ENCODE results near the gene DNAH17. TPM values are rescaled to one million over a fixed set of nuclear protein-coding genes. Genes with fewer than 3 reads are reported as not detected.

Gene DNAH17
- total and polyA plus RNA-seq, 2 of the 8 experiments (the other 6 are each of a cell fraction or from before 2014, with no cell fraction given), result 0.14 to 0.67 TPM

GRCh38 chr17:78387977-78388941 lies 188.9 kb downstream of the DNAH17 start:
- Histone ChIP-seq H3K4ac (replicated peaks; ENCODE audit: insufficient read length, low read depth, low read length) (no peak overlapping the region), H3K14ac (ENCODE audit: insufficient read length) (no peak overlapping the region), H3K36me3 (ENCODE audit: control insufficient read depth in 2 of 4, insufficient read depth in 4 of 4, low read length in 3 of 4) (peaks cover 0 to 2% (median under 1%) of the 10 kb centered on the region in 4 experiments; a peak in 2 of 8 replicates), H3K9me3 (ENCODE audit: insufficient read depth in 2 of 2, low read depth in 1 of 2, low read length in 1 of 2) (no peaks in the 10 kb centered on the region), H3K4me3 (ENCODE audit: extremely low read depth in 1 of 4, insufficient read depth in 2 of 4, low read depth in 3 of 4, low read length in 4 of 4) (no peak overlapping the region), H2BK5ac (ENCODE audit: low read depth, low read length) (0 out of 2 replicates have a peak overlapping the region, but pooled peaks have one; percentile 16), H4K91ac (replicated peaks; ENCODE audit: insufficient read length, low read length) (no peak overlapping the region), H3K4me1 (replicated peaks in 1 of 4; ENCODE audit: control insufficient read depth in 3 of 4, insufficient read depth in 4 of 4, low read length in 3 of 4) (peaks cover 6 to 19% (median 11%) of the 10 kb centered on the region in 4 experiments), H3K27me3 (replicated peaks in 1 of 4; ENCODE audit: control insufficient read depth in 3 of 4, extremely low read depth in 1 of 4, insufficient read depth in 3 of 4, low read length in 3 of 4) (no peaks in the 10 kb centered on the region), H3K79me2 (ENCODE audit: control insufficient read depth in 1 of 2, insufficient read depth in 2 of 2, low read length in 2 of 2) (peaks cover 60 to 97% of the 10 kb centered on the region in 2 experiments), H3K18ac (ENCODE audit: extremely low read depth, low read length) (no peak overlapping the region), H4K5ac (ENCODE audit: insufficient read length, low read depth, low read length) (no peak overlapping the region), H3K4me2 (ENCODE audit: insufficient read depth in 1 of 2, low read depth in 2 of 2, low read length in 2 of 2) (no peak overlapping the region), H2BK15ac (ENCODE audit: low read length) (no peak overlapping the region), H4K20me1 (replicated peaks in 1 of 2; ENCODE audit: control insufficient read depth in 1 of 2, insufficient read depth in 2 of 2, low read length in 2 of 2) (peaks cover 8 to 41% of the 10 kb centered on the region in 2 experiments), H4K8ac (ENCODE audit: extremely low read depth, insufficient read depth, low read length) (no peak overlapping the region), H2BK20ac (ENCODE audit: low read length) (no peak overlapping the region), H3K27ac (ENCODE audit: low read depth, low read length) (no peak overlapping the region), H3K23ac (ENCODE audit: insufficient read length) (no peak overlapping the region), H3K56ac (replicated peaks; ENCODE audit: insufficient read length, low read depth, low read length) (no peak overlapping the region), H2AFZ (ENCODE audit: low read length) (no peak overlapping the region), H3K23me2 (ENCODE audit: low read depth, low read length) (no peaks in the 10 kb centered on the region; the same call in 1 of the 2 replicates), H2BK120ac (replicated peaks; ENCODE audit: low read depth, low read length) (no peak overlapping the region), H3K79me1 (ENCODE audit: low read depth, low read length) (peaks cover 23% of the 10 kb centered on the region), H2AK5ac (ENCODE audit: low read depth, low read length) (0 out of 2 replicates have a peak overlapping the region, but pooled peaks have one; percentile 24), H2BK12ac (ENCODE audit: low read depth, low read length) (peak overlapping the region; percentile 27; the same call in 1 of the 2 replicates), H3K9ac (replicated peaks in 1 of 4; ENCODE audit: extremely low read depth in 1 of 4, low read depth in 3 of 4, low read length in 3 of 4) (no peak overlapping the region)
- 96% methylated on average over 10 of the region's 10 CpGs; no CpG with 5 or more reads in 1 of the 2 experiments for WGBS, 2 experiments (ENCODE audit: extremely low coverage in 1 of 2, insufficient coverage in 1 of 2, insufficient read length in 1 of 2, insufficient replicate concordance in 2 of 2, low coverage in 1 of 2, low lambda C conversion rate in 2 of 2, missing lambda C conversion rate in 1 of 2)
- ChIA-PET CTCF (ENCODE audit: partially characterized antibody) (interaction anchor here (1.1 to 1.7 kb wide), 4 partner anchors 8 to 119 kb away, joined by 3 to 7 read pairs (median 4); no protein-coding TSS in a partner anchor), POLR2A (ENCODE audit: partially characterized antibody) (interaction anchor here (0.7 to 1.5 kb wide), 8 partner anchors 8 to 49 kb away, joined by 3 to 7 read pairs (median 4); partner anchors contain the start of gene SOCS3)
- DNase-seq (ENCODE audit: low read depth in 1 of 2, low spot score in 2 of 2) (no peak), FAIRE-seq (no peak)
- TF ChIP-seq EZH2 (IDR thresholded peaks at IDR 0.05; ENCODE audit: low read depth, low read length, severe bottlenecking) (no peak), CBX5 (IDR thresholded peaks at IDR 0.05; ENCODE audit: low read depth, low read length) (no peak), BACH1 (IDR thresholded peaks at IDR 0.05; ENCODE audit: low read length) (no peak), BRCA1 (IDR thresholded peaks at IDR 0.05; ENCODE audit: low read depth, low read length) (no peak), JUN (IDR thresholded peaks at IDR 0.05; ENCODE audit: low read depth, low read length) (no peak), FOSL1 (IDR thresholded peaks at IDR 0.05; ENCODE audit: insufficient read depth, low read depth, low read length) (no peak), POLR2A (IDR thresholded peaks at IDR 0.05; ENCODE audit: control extremely low read depth in 1 of 2, low read depth in 2 of 2, low read length in 2 of 2) (no peak), HDAC2 (IDR thresholded peaks at IDR 0.05; ENCODE audit: borderline replicate concordance in 1 of 2, low read depth in 2 of 2, low read length in 2 of 2) (no peak), CEBPB (IDR thresholded peaks at IDR 0.05; ENCODE audit: low read depth, low read length) (no peak), SP1 (IDR thresholded peaks at IDR 0.05; ENCODE audit: low read depth, low read length) (no peak)
- TF ChIP-seq, protein P1, sequence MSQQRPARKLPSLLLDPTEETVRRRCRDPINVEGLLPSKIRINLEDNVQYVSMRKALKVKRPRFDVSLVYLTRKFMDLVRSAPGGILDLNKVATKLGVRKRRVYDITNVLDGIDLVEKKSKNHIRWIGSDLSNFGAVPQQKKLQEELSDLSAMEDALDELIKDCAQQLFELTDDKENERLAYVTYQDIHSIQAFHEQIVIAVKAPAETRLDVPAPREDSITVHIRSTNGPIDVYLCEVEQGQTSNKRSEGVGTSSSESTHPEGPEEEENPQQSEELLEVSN (IDR thresholded peaks at IDR 0.05), result no peak
